ENCODE measurements around the gene ZHX3.

DNA sequence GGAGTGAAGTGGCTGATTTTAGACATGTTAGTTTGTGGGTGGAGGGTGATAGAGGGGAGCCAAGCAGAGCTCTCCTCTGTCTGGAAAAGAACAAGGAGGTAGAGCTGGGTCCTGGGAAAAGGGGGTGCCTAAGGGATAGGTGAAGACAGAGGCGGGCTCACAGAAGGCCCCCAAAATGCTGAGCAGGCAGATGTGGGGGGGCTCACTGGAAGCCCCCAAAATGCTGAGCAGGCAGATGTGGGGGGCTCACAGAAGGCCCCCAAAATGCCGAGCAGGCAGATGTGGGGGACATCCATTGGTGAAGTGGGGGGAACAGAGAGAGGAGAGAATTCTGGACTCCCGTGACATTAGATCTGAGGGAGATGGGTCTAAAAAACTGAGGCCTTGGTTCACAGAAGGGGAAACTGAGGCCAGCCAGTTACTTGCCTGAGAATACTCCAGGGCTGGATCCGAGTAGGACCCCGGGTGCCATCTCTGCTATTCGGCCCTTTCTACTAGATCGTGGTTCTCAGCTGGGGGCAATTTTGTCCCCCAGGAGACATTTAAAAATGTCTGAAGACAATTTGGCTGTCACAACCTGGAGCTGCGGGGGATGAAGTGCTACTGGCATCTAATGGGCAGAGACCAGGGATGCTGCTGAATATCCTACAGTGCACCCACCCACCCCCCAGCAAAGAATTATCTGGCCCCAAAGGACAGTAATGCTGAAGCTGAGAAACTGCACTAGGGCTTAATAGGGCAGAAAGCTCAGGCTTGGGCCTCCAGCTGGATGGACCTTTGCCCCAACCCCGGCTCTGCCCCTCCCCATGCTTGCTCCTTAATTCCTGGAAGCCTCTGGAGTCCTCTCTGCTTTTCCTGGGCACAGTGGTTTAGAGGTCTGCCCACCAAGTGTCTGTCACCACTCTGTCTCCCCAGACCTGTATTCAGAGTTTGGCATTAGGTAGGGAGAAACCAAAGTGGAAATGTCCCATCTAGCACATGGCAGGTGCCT is 25.2 kb upstream of the ZHX3 start:
- TF ChIP-seq, protein P1, sequence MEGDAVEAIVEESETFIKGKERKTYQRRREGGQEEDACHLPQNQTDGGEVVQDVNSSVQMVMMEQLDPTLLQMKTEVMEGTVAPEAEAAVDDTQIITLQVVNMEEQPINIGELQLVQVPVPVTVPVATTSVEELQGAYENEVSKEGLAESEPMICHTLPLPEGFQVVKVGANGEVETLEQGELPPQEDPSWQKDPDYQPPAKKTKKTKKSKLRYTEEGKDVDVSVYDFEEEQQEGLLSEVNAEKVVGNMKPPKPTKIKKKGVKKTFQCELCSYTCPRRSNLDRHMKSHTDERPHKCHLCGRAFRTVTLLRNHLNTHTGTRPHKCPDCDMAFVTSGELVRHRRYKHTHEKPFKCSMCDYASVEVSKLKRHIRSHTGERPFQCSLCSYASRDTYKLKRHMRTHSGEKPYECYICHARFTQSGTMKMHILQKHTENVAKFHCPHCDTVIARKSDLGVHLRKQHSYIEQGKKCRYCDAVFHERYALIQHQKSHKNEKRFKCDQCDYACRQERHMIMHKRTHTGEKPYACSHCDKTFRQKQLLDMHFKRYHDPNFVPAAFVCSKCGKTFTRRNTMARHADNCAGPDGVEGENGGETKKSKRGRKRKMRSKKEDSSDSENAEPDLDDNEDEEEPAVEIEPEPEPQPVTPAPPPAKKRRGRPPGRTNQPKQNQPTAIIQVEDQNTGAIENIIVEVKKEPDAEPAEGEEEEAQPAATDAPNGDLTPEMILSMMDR (IDR thresholded peaks at IDR 0.05) = no peak
- no peak for TF ChIP-seq POLR2A (IDR thresholded peaks at IDR 0.05)
